SU-DHL-6 (cell line): Measurements from ENCODE around the gene RSPH9.

ENCODE experiments used
- H2AFZ ChIP-seq: fragments of 200-600 bp; sonication (generic); 2 replicates; pipeline ENCODE4 v1.6.1; 2014; ENCODE audit warnings: low read depth, mild to moderate bottlenecking, moderate library complexity, mixed read lengths, antibody characterized with exemption, low read length; ENCODE audit not compliant: severe bottlenecking
- H3F3A ChIP-seq: fragments of 200-600 bp; shearing (Covaris generic); 2 replicates; pipeline ENCODE4 v1.6.0; 2016; ENCODE audit warnings: antibody characterized with exemption, mild to moderate bottlenecking; ENCODE audit not compliant: insufficient read depth
- H3K27ac ChIP-seq: fragments of 200-600 bp; sonication (generic); 2 replicates; pipeline ENCODE4 v1.5.1; 2016; ENCODE audit warnings: low read depth, mild to moderate bottlenecking, low read length, moderate library complexity, mixed read lengths
- H3K27me3 ChIP-seq: fragments of 200-600 bp; sonication (generic), shearing (Covaris generic); 2 replicates; pipeline ENCODE4 v1.6.0; 2014; ENCODE audit warnings: mild to moderate bottlenecking, low read length
- H3K36me3 ChIP-seq: fragments of 200-600 bp; sonication (generic); 2 replicates; pipeline ENCODE4 v1.6.1; 2014; ENCODE audit warnings: mild to moderate bottlenecking, low read length, mixed read lengths
- H3K4me2 ChIP-seq: fragments of 300-600, 200-600 bp; shearing (Covaris generic), sonication (generic); 2 replicates; pipeline ENCODE4 v1.6.0; 2014; ENCODE audit warnings: low read length, low read depth, mild to moderate bottlenecking; ENCODE audit not compliant: poor library complexity, severe bottlenecking
- H3K4me3 ChIP-seq: fragments of 200-600 bp; sonication (generic); 2 replicates; pipeline ENCODE4 v1.5.1; 2014; ENCODE audit warnings: antibody characterized with exemption, low read length, mild to moderate bottlenecking, mixed read lengths; ENCODE audit not compliant: insufficient read depth, poor library complexity, severe bottlenecking
- H3K79me2 ChIP-seq: fragments of 200-600 bp; sonication (generic); 2 replicates; pipeline ENCODE4 v1.6.1; 2014; ENCODE audit warnings: mild to moderate bottlenecking, low read length, moderate library complexity; ENCODE audit not compliant: insufficient read depth
- H3K9ac ChIP-seq: fragments of 200-600 bp; sonication (generic); 2 replicates; pipeline ENCODE4 v1.7.0; 2014; ENCODE audit warnings: mild to moderate bottlenecking, low read length
- H3K9me2 ChIP-seq: fragments of 200-600 bp; sonication (generic); replicated peaks from 2 replicates; pipeline ENCODE4 v1.6.1; 2014; ENCODE audit warnings: low read length; ENCODE audit not compliant: insufficient read depth
- H3K9me3 ChIP-seq: fragments of 200-600 bp; sonication (generic); 2 replicates; pipeline ENCODE4 v1.6.1; 2014; ENCODE audit warnings: low read length, mixed read lengths; ENCODE audit not compliant: insufficient read depth
- H4K20me1 ChIP-seq: fragments of 200-600 bp; sonication (generic); 2 replicates; pipeline ENCODE4 v1.6.1; 2014; ENCODE audit warnings: low read depth, mild to moderate bottlenecking, antibody characterized with exemption, low read length, moderate library complexity, mixed read lengths
- EZH2phosphoT487 ChIP-seq: fragments of 200-600 bp; sonication (generic), shearing (Covaris generic); conservative IDR thresholded peaks from 2 replicates; pipeline ENCODE4 v1.6.1; 2018; ENCODE audit warnings: mild to moderate bottlenecking, antibody characterized with exemption, low read length, moderate library complexity, mixed read lengths
- TF ChIP-seq, protein P1 (sequence below): fragments of 200-600 bp; sonication (generic); IDR thresholded peaks from one replicate; pipeline ENCODE4 v1.5.1; 2017; ENCODE audit warnings: antibody characterized with exemption, mild to moderate bottlenecking, low read length, moderate library complexity; ENCODE audit not compliant: insufficient read depth, poor library complexity, severe bottlenecking

RSPH9 gene

DNA sequence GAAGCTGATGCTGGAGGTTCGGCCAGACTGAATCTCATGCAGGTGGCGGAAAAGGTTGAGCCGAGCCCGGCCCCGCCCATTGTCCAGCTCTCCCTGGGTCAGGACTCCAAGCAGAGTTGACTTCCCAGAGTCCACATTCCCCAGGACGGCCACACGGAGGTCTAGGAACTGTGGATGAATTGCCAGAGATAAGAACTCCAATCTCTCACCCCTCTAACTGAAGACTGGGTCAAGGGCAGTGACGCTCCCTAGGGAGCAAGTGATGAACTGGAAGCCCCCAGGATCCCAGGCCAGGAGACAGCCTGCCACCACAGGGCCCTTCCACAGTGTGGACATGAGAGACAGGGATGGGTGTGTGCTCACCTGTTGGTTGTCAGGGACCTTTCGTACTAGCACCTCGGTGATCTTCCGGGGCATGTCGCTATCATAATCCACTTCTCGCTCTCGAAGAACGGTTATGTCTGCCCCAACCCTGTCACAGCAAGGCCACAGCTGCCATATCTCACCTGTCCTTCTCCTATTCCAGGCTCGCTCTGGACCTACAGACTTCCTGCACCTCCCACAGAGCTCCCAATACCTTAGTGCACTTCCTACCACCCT is 19.3 kb upstream of the RSPH9 start:
- H3K9me3 ChIP-seq, result no peaks in the 10 kb centered on the region
- no peak for TF ChIP-seq EZH2phosphoT487
- TF ChIP-seq, protein P1, sequence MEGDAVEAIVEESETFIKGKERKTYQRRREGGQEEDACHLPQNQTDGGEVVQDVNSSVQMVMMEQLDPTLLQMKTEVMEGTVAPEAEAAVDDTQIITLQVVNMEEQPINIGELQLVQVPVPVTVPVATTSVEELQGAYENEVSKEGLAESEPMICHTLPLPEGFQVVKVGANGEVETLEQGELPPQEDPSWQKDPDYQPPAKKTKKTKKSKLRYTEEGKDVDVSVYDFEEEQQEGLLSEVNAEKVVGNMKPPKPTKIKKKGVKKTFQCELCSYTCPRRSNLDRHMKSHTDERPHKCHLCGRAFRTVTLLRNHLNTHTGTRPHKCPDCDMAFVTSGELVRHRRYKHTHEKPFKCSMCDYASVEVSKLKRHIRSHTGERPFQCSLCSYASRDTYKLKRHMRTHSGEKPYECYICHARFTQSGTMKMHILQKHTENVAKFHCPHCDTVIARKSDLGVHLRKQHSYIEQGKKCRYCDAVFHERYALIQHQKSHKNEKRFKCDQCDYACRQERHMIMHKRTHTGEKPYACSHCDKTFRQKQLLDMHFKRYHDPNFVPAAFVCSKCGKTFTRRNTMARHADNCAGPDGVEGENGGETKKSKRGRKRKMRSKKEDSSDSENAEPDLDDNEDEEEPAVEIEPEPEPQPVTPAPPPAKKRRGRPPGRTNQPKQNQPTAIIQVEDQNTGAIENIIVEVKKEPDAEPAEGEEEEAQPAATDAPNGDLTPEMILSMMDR, result no peak
- H4K20me1 ChIP-seq, result no peaks in the 10 kb centered on the region
- H3K9me2 ChIP-seq, result no peaks in the 10 kb centered on the region
- no peak overlapping the region for H3K27ac ChIP-seq
- H3K4me2 ChIP-seq, result no peak overlapping the region
- no peak overlapping the region for H3K4me3 ChIP-seq
- H3K36me3 ChIP-seq, result no peaks in the 10 kb centered on the region
- no peaks in the 10 kb centered on the region for H3K27me3 ChIP-seq
- peaks cover 20% of the 10 kb centered on the region for H3K79me2 ChIP-seq
- H2AFZ ChIP-seq, result no peak overlapping the region
- H3K9ac ChIP-seq, result no peak overlapping the region
- peaks cover 10% of the 10 kb centered on the region for H3F3A ChIP-seq

DNA sequence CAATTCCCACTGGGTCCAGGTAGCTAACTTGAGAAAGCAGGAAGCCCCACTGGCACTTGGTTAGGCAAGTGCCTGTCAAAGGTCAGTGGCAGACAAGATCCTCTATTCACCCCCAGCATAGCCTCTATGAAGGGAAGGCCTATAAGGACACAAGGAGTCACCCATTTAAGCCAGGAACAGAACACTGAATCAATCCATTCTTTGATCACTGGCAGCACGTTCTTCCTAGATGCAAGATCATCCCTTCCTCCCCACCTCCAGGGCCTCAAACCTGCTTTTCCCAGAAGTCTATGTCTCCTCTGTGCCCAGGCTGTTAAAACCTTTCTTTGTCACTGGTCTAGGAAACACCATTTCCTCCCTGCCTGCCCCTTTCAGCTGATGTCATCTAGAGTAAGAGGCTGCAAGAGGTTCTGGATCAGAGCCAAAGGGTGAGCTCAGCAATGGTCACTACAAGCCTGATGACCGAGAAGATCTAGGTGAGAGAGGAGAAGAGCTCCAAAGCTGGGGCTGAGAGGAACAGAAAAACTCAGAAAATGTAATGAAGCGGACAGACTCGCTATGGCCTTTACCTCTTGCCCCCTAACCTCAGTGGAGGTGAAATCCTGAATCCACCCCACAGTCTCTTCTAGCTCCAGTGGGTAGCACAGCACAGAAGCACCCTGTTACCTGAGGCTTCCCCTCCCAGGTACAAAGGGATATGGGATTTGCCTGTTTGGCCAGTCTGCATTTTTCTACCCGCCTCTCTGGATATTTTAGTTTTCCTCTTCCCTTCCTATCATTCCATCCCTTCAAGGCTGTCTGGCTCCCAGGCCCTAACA is 17.6 kb upstream of the RSPH9 start:
- H3K27ac ChIP-seq, result no peak overlapping the region
- H3F3A ChIP-seq, result peaks cover 13% of the 10 kb centered on the region
- no peaks in the 10 kb centered on the region for H3K9me3 ChIP-seq
- H3K9ac ChIP-seq, result peak overlapping the region; percentile 16
- no peaks in the 10 kb centered on the region for H3K9me2 ChIP-seq
- peak overlapping the region; percentile 69 for H3K4me2 ChIP-seq
- no peaks in the 10 kb centered on the region for H4K20me1 ChIP-seq
- no peaks in the 10 kb centered on the region for H3K36me3 ChIP-seq
- H3K27me3 ChIP-seq, result no peaks in the 10 kb centered on the region
- H3K4me3 ChIP-seq, result no peak overlapping the region
- no peak overlapping the region for H2AFZ ChIP-seq
- TF ChIP-seq, protein P1, result no peak
- no peak for TF ChIP-seq EZH2phosphoT487
- peaks cover 20% of the 10 kb centered on the region for H3K79me2 ChIP-seq

DNA sequence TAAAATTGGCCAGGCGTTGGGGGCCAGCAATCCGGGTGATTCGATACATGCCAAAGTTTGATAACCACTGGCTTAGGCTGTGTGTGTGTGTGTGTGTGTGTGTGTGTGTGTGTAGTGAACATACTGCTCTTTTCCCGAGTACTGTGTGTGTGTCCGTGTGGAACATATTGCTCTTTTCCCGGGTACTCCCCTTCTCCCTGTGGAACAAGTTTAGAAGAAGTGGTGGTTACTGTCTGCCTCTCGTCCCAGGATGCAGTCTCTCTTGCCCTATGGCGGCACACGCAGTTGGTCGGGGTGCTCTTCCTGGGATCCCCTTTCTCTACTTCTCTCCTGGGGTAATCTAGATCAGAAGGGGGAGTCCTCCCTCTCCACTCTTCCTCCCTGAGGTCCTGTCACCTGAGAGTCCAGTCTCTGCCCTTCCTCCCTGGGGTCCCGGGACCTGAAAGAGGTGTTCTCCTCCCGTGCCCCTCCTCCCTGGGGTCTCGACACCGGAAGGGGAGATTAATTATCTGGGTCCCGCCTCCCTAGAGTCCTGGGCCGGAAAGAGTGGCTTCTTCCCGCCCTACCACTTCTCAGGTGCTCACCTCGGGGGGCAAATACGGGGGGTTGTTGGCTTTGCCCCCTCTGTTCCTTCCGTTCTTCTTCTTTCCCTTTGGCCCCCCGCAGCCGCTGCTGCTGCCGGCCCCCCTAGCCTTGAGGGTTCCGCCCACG is 16.3 kb upstream of the RSPH9 start:
- no peaks in the 10 kb centered on the region for H3K27me3 ChIP-seq
- no peak for TF ChIP-seq EZH2phosphoT487
- TF ChIP-seq, protein P1, result no peak
- peak overlapping the region; percentile 76 for H3K27ac ChIP-seq
- peak overlapping the region; percentile 78 for H3K4me3 ChIP-seq
- H3K36me3 ChIP-seq, result no peaks in the 10 kb centered on the region
- no peaks in the 10 kb centered on the region for H3K9me2 ChIP-seq
- peaks cover 20% of the 10 kb centered on the region for H3K79me2 ChIP-seq
- H3F3A ChIP-seq, result peaks cover 13% of the 10 kb centered on the region
- H3K9ac ChIP-seq, result peak overlapping the region; percentile 76
- H2AFZ ChIP-seq, result peak overlapping the region; percentile 11
- H3K9me3 ChIP-seq, result no peaks in the 10 kb centered on the region
- H3K4me2 ChIP-seq, result peak overlapping the region; percentile 69
- no peaks in the 10 kb centered on the region for H4K20me1 ChIP-seq
